Breast epithelium (tissue), 4 donors: ENCODE data around the gene LIX1L. TPM values are rescaled to one million over a fixed set of nuclear protein-coding genes. Genes with fewer than 3 reads are reported as not detected.

Experiments
- DNase-seq, 2 donors: peaks; one replicate each; pipeline ENCODE4 v3.0.0-alpha.2; 2019; ENCODE audit warnings: low spot score in 2 of 2
- H3K27ac ChIP-seq, 2 donors: fragments of 200-600 bp; sonication (generic) in 1 of 2; one replicate each; pipeline ENCODE4 v1.5.1; 2016 to 2019; ENCODE audit warnings: mild to moderate bottlenecking in 1 of 2
- H3K27me3 ChIP-seq, 2 donors: fragments of 200-600 bp; sonication (generic) in 1 of 2; one replicate each; pipeline versions ENCODE4 v1.5.1 to v1.6.0; 2017 to 2019; ENCODE audit warnings: control low read depth in 1 of 2, mild to moderate bottlenecking in 1 of 2
- H3K36me3 ChIP-seq: fragments of 200-600 bp; one replicate; pipeline ENCODE4 v1.5.1; 2019
- H3K4me1 ChIP-seq, 2 donors: fragments of 200-600 bp; sonication (generic); one replicate each; pipeline ENCODE4 v1.5.1; 2016 to 2019; ENCODE audit warnings: control low read depth in 1 of 2
- H3K4me3 ChIP-seq, 3 donors: fragments of 200-600 bp; sonication (generic); 1 replicate in 2 of 3; 2 replicates in 1 of 3; pipeline ENCODE4 v1.5.1; 2016 to 2019; ENCODE audit warnings: mild to moderate bottlenecking in 3 of 3, moderate library complexity in 2 of 3
- H3K9me3 ChIP-seq, 2 donors: fragments of 200-600 bp; sonication (generic) in 1 of 2; one replicate each; pipeline ENCODE4 v1.5.1; 2016 to 2019; ENCODE audit warnings: control low read depth in 1 of 2
- POLR2A ChIP-seq: fragments of 450-650 bp; IDR thresholded peaks from one replicate; pipeline ENCODE4 v1.6.1; 2016; ENCODE audit warnings: antibody characterized with exemption, mild to moderate bottlenecking, moderate library complexity
- POLR2AphosphoS5 ChIP-seq, 3 donors: sonication (generic); formaldehyde crosslinking; IDR thresholded peaks; one replicate each; pipeline ENCODE4 v1.6.1; 2017; ENCODE audit warnings: antibody characterized with exemption in 3 of 3
- intact Hi-C: fragments of 100-400 bp; cut with DNase I; formaldehyde crosslinking; loops from one replicate; pipeline ENCODE4 v1.15.1; 2023; ENCODE audit warnings: low total_unique reads
- total RNA-seq, 3 donors: library from RNA; depleted of rRNA; stranded (reverse); fragments of >200 nt; gene quantifications; one replicate each; pipeline ENCODE4 v1.1.0, GENCODE V29; 2016
- TF ChIP-seq, protein P1 (sequence below), 3 donors: fragments of 450-650 bp; IDR thresholded peaks; one replicate each; pipeline ENCODE4 v1.5.1; 2016 to 2017; ENCODE audit warnings: antibody characterized with exemption in 3 of 3, mild to moderate bottlenecking in 3 of 3, moderate library complexity in 3 of 3

The LIX1L gene
- total RNA-seq, 3 donors from 2014 or later, result 18.1 to 28.5 (median 21.8) TPM

DNA sequence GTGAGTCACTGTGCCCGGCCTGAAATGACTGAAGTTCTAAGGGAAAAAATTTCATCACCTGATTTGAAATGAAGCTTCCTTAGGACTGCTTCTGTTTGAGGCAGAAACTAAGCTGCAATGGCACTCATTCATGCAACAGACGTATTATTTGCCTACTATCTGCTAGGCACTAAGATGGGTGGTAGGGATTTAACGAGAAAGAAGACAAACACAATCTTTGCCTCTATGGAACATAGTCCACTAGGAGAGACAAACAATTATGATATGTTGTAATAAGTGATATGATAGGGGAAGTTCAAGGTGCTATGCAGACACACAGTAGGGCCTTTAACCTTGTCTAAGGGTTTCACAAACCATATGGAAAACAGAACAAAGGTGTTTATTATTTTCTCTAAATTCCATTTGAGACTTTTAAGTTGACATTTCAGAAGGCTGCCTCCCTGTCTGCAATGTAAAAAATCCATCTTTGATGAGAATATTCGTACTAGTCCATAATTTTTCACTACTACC, 11.3 kb downstream of the LIX1L start:
- no peak for DNase-seq
- H3K4me3 ChIP-seq, result no peak overlapping the region
- H3K27me3 ChIP-seq, result no peaks in the 10 kb centered on the region
- no peaks in the 10 kb centered on the region for H3K9me3 ChIP-seq
- no peak overlapping the region for H3K27ac ChIP-seq
- TF ChIP-seq, protein P1, sequence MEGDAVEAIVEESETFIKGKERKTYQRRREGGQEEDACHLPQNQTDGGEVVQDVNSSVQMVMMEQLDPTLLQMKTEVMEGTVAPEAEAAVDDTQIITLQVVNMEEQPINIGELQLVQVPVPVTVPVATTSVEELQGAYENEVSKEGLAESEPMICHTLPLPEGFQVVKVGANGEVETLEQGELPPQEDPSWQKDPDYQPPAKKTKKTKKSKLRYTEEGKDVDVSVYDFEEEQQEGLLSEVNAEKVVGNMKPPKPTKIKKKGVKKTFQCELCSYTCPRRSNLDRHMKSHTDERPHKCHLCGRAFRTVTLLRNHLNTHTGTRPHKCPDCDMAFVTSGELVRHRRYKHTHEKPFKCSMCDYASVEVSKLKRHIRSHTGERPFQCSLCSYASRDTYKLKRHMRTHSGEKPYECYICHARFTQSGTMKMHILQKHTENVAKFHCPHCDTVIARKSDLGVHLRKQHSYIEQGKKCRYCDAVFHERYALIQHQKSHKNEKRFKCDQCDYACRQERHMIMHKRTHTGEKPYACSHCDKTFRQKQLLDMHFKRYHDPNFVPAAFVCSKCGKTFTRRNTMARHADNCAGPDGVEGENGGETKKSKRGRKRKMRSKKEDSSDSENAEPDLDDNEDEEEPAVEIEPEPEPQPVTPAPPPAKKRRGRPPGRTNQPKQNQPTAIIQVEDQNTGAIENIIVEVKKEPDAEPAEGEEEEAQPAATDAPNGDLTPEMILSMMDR (IDR thresholded peaks at IDR 0.05), result no peak
- no peak for TF ChIP-seq POLR2AphosphoS5 (IDR thresholded peaks at IDR 0.05)
- no peak for TF ChIP-seq POLR2A
- no peaks in the 10 kb centered on the region for H3K36me3 ChIP-seq
- H3K4me1 ChIP-seq, result no peaks in the 10 kb centered on the region
- intact Hi-C loops, result no loop called here

DNA sequence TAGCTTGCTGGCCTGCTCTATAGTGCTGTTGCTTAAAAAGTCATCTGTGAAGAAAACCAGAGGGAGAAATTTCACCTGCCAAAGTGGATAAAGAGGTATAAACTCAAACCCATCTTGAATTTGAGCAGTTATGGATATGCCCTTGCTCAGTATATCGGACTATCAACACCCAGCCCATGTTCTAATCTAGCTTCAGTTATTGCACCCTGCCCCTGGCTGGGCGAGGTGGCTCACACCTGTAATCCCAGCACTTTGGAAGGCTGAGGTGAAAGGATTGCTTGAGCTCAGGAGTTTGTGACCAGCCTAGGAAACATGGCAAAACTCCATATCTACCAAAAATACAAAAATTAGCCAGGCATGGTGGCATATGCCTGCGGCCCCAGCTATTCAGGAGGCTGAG, 13.3 kb downstream of the LIX1L start:
- intact Hi-C loops, result no loop called here
- no peak overlapping the region for H3K27ac ChIP-seq

DNA sequence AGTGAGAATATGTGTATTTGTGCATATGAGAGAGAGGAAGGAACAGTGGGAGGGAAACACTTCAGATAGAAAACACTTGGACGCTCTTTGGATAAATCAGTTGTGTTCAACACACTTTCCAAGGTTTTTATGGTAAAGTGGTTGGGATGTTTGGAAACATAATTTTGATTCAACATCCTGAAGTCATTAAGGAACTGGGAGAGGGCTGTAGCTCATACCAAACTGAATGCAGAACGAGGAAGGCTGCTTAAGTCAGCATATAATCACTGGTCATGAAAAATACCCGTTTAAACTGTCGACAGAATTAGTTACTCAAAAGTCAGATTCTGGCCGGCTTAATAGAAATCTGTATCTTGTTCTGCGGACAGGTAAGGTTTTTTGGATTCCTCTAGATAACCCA, 14.9 kb downstream of the LIX1L start:
- no peaks in the 10 kb centered on the region for H3K27me3 ChIP-seq
- no peaks in the 10 kb centered on the region for H3K4me1 ChIP-seq
- intact Hi-C loops, result no loop called here
- peak overlapping the region; percentile 1 to 45 for H3K27ac ChIP-seq
- no peak for DNase-seq
- TF ChIP-seq, protein P1 (IDR thresholded peaks at IDR 0.05), result no peak
- TF ChIP-seq POLR2AphosphoS5 (IDR thresholded peaks at IDR 0.05) (no peak), POLR2A (no peak)
- no peaks in the 10 kb centered on the region for H3K36me3 ChIP-seq
- peak overlapping the region in 1 of 3 donors; percentile 8 for H3K4me3 ChIP-seq
- no peaks in the 10 kb centered on the region for H3K9me3 ChIP-seq

More for the DNA sequence above, 13.3 kb downstream of the LIX1L start:
- no peak overlapping the region for H3K4me3 ChIP-seq
- TF ChIP-seq POLR2A, result no peak
- TF ChIP-seq, protein P1 (IDR thresholded peaks at IDR 0.05), result no peak
- TF ChIP-seq POLR2AphosphoS5 (IDR thresholded peaks at IDR 0.05), result no peak
- no peaks in the 10 kb centered on the region for H3K9me3 ChIP-seq
- no peaks in the 10 kb centered on the region for H3K36me3 ChIP-seq
- DNase-seq, result no peak
- no peaks in the 10 kb centered on the region for H3K27me3 ChIP-seq
- no peaks in the 10 kb centered on the region for H3K4me1 ChIP-seq

DNA sequence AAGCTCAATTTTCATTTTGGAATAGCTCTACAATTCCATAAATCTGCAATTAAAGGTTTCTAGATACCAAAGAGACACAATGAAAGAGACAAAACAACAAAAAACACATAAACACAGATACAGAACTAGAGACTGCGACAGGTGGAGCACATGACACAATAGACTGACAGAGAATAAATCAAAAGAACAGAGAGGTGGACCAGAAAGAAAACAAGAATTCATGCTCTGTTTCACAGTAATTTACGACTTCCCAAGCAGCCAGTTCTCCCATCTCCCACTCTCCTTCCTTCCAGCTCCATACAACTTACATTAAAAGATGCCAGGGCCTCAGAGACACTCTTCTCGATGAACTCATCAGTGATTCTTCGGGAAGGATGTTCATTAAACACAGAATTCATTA, 15.4 kb downstream of the LIX1L start:
- intact Hi-C loops, result no loop called here
- no peaks in the 10 kb centered on the region for H3K36me3 ChIP-seq

DNA sequence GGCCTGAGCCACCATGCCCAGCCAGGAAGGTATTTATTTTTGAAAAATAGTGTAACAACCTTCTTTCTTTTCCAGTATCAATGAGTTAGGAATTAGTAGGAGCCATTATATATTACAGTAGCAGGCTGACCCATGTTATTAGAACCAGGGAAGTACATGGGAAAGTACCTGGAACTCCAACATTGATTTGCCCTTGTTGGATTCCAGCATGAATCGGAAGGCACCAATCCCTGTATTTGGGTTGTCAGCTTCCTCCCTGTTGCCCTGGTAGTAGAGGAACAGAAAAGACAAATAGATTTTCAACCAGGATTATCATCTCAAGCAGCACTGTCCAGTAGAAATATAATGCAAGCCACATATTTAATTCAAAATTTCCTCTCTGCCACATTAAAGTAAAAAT, 20.4 kb downstream of the LIX1L start:
- no peak overlapping the region for H3K4me3 ChIP-seq
- no peak overlapping the region for H3K27ac ChIP-seq
- no peaks in the 10 kb centered on the region for H3K36me3 ChIP-seq
- TF ChIP-seq, protein P1 (IDR thresholded peaks at IDR 0.05), result no peak
- TF ChIP-seq POLR2A (no peak), POLR2AphosphoS5 (IDR thresholded peaks at IDR 0.05) (no peak)
- intact Hi-C loops, result no loop called here
- H3K4me1 ChIP-seq, result no peaks in the 10 kb centered on the region
- DNase-seq, result no peak
- no peaks in the 10 kb centered on the region for H3K9me3 ChIP-seq
- H3K27me3 ChIP-seq, result no peaks in the 10 kb centered on the region

More for the DNA sequence above, 15.4 kb downstream of the LIX1L start:
- H3K27me3 ChIP-seq, result no peaks in the 10 kb centered on the region
- H3K27ac ChIP-seq, result peak overlapping the region; percentile 1 to 45
- no peaks in the 10 kb centered on the region for H3K9me3 ChIP-seq
- peak overlapping the region in 1 of 3 donors; percentile 8 for H3K4me3 ChIP-seq
- no peak for DNase-seq
- no peaks in the 10 kb centered on the region for H3K4me1 ChIP-seq
- TF ChIP-seq, protein P1 (IDR thresholded peaks at IDR 0.05), result no peak
- TF ChIP-seq POLR2A (no peak), POLR2AphosphoS5 (IDR thresholded peaks at IDR 0.05) (no peak)
